Measurements from ENCODE around the gene MARCHF11. TPM values are rescaled to one million over a fixed set of nuclear protein-coding genes. Genes with fewer than 3 reads are reported as not detected.

Gene MARCHF11
- total RNA-seq, 1 donor from 2014 or later = not detected

GRCh38 chr5:16074358-16074757 lies 105.2 kb downstream of the MARCHF11 start:
- no peak overlapping the region for H2AFZ ChIP-seq (ENCODE audit: low read depth, low read length)
- no peak overlapping the region for H3K4me3 ChIP-seq (ENCODE audit: insufficient read depth, low read depth, low read length)
- H3K9me3 ChIP-seq (ENCODE audit: insufficient read depth, low read depth, low read length) = no peaks in the 10 kb centered on the region
- Mint-ChIP-seq H3K36me3 (ENCODE audit: low read depth, unreplicated experiment) (no peaks in the 10 kb centered on the region), H3K4me1 (ENCODE audit: low read depth, unreplicated experiment) (no peaks in the 10 kb centered on the region), H3K27ac (ENCODE audit: unreplicated experiment) (no peak overlapping the region), H3K4me3 (ENCODE audit: unreplicated experiment) (no peak overlapping the region), H3K9me3 (ENCODE audit: unreplicated experiment) (peaks cover 1% of the 10 kb centered on the region), H3K27me3 (ENCODE audit: low read depth, unreplicated experiment) (peaks cover under 1% of the 10 kb centered on the region)
- H3K27ac ChIP-seq (ENCODE audit: low read depth, low read length) = no peak overlapping the region
- no peak overlapping the region for H3K9ac ChIP-seq (ENCODE audit: low read length)
- DNase-seq (ENCODE audit: low read depth) (no peak), FAIRE-seq (no peak)
- TF ChIP-seq CTCF (IDR thresholded peaks at IDR 0.05; ENCODE audit: insufficient read depth, low read depth, low read length) = no peak
- no peak for TF ChIP-seq EZH2 (IDR thresholded peaks at IDR 0.05; ENCODE audit: insufficient read depth, low read length)
- H3K79me2 ChIP-seq (ENCODE audit: insufficient read depth, low read length) = no peaks in the 10 kb centered on the region
- no peaks in the 10 kb centered on the region for H3K27me3 ChIP-seq (ENCODE audit: insufficient read depth, low read length)
- H3K36me3 ChIP-seq (ENCODE audit: insufficient read depth, low read length) = no peaks in the 10 kb centered on the region
- no peak overlapping the region for H3K4me2 ChIP-seq (ENCODE audit: low read length)
- no peaks in the 10 kb centered on the region for H4K20me1 ChIP-seq (ENCODE audit: insufficient read depth, low read length)
- H3K4me1 ChIP-seq (ENCODE audit: insufficient read depth, low read length) = no peaks in the 10 kb centered on the region

- no peak for TF ChIP-seq EZH2 (IDR thresholded peaks at IDR 0.05; ENCODE audit: insufficient read depth, low read length)
- TF ChIP-seq CTCF (IDR thresholded peaks at IDR 0.05; ENCODE audit: insufficient read depth, low read depth, low read length) = no peak
- Histone ChIP-seq H3K79me2 (ENCODE audit: insufficient read depth, low read length) (no peaks in the 10 kb centered on the region), H3K9ac (ENCODE audit: low read length) (no peak overlapping the region), H3K27me3 (ENCODE audit: insufficient read depth, low read length) (no peaks in the 10 kb centered on the region), H3K36me3 (ENCODE audit: insufficient read depth, low read length) (no peaks in the 10 kb centered on the region), H3K4me2 (ENCODE audit: low read length) (no peak overlapping the region), H3K27ac (ENCODE audit: low read depth, low read length) (no peak overlapping the region), H3K4me1 (ENCODE audit: insufficient read depth, low read length) (no peaks in the 10 kb centered on the region), H4K20me1 (ENCODE audit: insufficient read depth, low read length) (no peaks in the 10 kb centered on the region), H2AFZ (ENCODE audit: low read depth, low read length) (no peak overlapping the region), H3K4me3 (ENCODE audit: insufficient read depth, low read depth, low read length) (no peak overlapping the region), H3K9me3 (ENCODE audit: insufficient read depth, low read depth, low read length) (no peaks in the 10 kb centered on the region)
- Mint-ChIP-seq H3K27me3 (ENCODE audit: low read depth, unreplicated experiment) (peaks cover 2% of the 10 kb centered on the region), H3K36me3 (ENCODE audit: low read depth, unreplicated experiment) (no peaks in the 10 kb centered on the region), H3K9me3 (ENCODE audit: unreplicated experiment) (no peaks in the 10 kb centered on the region), H3K4me3 (ENCODE audit: unreplicated experiment) (no peak overlapping the region), H3K27ac (ENCODE audit: unreplicated experiment) (no peak overlapping the region), H3K4me1 (ENCODE audit: low read depth, unreplicated experiment) (no peaks in the 10 kb centered on the region)
- no peak for FAIRE-seq
- no peak for DNase-seq (ENCODE audit: low read depth)
These were observed 107.0 kb downstream of the MARCHF11 start for GRCh38 chr5:16072616-16073015.

GRCh38 chr5:16067415-16067814 lies 112.2 kb downstream of the MARCHF11 start:
- FAIRE-seq (no peak), DNase-seq (ENCODE audit: low read depth) (no peak)
- Histone ChIP-seq H3K4me3 (ENCODE audit: insufficient read depth, low read depth, low read length) (no peak overlapping the region), H3K4me2 (ENCODE audit: low read length) (no peak overlapping the region), H4K20me1 (ENCODE audit: insufficient read depth, low read length) (no peaks in the 10 kb centered on the region), H3K79me2 (ENCODE audit: insufficient read depth, low read length) (no peaks in the 10 kb centered on the region), H2AFZ (ENCODE audit: low read depth, low read length) (no peak overlapping the region), H3K36me3 (ENCODE audit: insufficient read depth, low read length) (no peaks in the 10 kb centered on the region), H3K4me1 (ENCODE audit: insufficient read depth, low read length) (no peaks in the 10 kb centered on the region), H3K9me3 (ENCODE audit: insufficient read depth, low read depth, low read length) (no peaks in the 10 kb centered on the region), H3K27me3 (ENCODE audit: insufficient read depth, low read length) (no peaks in the 10 kb centered on the region), H3K9ac (ENCODE audit: low read length) (no peak overlapping the region), H3K27ac (ENCODE audit: low read depth, low read length) (no peak overlapping the region)
- Mint-ChIP-seq H3K36me3 (ENCODE audit: low read depth, unreplicated experiment) (no peaks in the 10 kb centered on the region), H3K9me3 (ENCODE audit: unreplicated experiment) (no peaks in the 10 kb centered on the region), H3K4me1 (ENCODE audit: low read depth, unreplicated experiment) (no peaks in the 10 kb centered on the region), H3K4me3 (ENCODE audit: unreplicated experiment) (no peak overlapping the region), H3K27me3 (ENCODE audit: low read depth, unreplicated experiment) (peaks cover 5% of the 10 kb centered on the region), H3K27ac (ENCODE audit: unreplicated experiment) (no peak overlapping the region)
- TF ChIP-seq EZH2 (IDR thresholded peaks at IDR 0.05; ENCODE audit: insufficient read depth, low read length) (no peak), CTCF (IDR thresholded peaks at IDR 0.05; ENCODE audit: insufficient read depth, low read depth, low read length) (no peak)

All from astrocyte (in vitro differentiated cells and primary cell).